Adrenal gland (tissue), 5 donors: ENCODE data around the gene PDE3A.

Experiments used
- POLR2A ChIP-seq, 2 donors: fragments of 450-650 bp; IDR thresholded peaks; one replicate each; pipeline ENCODE4 v1.6.1; 2017; ENCODE audit warnings: antibody characterized with exemption in 2 of 2, mild to moderate bottlenecking in 2 of 2, moderate library complexity in 1 of 2
- TF ChIP-seq, protein P1 (sequence below), 6 experiments: fragments of 450-650 bp in 4 of 6; fragments of 200-600 bp in 2 of 6; sonication (generic) in 1 of 6; IDR thresholded peaks; 1 replicate in 5 of 6; 2 replicates in 1 of 6; pipeline versions ENCODE4 v1.5.1 to v1.8.0; 2016 to 2021; ENCODE audit warnings: antibody characterized with exemption in 6 of 6, mild to moderate bottlenecking in 2 of 6, moderate library complexity in 1 of 6
- donor health status: DM: no; HTN: no; CAD: no.

DNA sequence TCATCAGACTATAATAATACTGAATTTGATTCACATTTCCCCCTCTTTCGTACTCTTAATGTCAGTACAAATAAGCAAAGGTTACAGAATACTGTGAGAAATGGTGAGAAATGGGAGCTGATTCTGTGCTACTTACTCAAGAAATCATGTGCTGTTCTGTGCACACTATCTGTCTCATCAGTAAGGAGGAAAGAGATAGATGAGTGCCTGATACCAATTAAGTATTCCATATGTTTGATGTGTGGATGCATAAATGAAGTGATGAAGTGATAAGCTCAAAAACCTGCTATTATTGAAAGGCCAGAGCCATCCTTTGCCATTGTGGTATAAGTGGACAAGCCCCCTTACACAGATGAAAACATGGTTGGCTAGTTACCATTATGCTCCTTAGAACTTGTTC is 127.7 kb downstream of the PDE3A start:
- TF ChIP-seq, protein P1, sequence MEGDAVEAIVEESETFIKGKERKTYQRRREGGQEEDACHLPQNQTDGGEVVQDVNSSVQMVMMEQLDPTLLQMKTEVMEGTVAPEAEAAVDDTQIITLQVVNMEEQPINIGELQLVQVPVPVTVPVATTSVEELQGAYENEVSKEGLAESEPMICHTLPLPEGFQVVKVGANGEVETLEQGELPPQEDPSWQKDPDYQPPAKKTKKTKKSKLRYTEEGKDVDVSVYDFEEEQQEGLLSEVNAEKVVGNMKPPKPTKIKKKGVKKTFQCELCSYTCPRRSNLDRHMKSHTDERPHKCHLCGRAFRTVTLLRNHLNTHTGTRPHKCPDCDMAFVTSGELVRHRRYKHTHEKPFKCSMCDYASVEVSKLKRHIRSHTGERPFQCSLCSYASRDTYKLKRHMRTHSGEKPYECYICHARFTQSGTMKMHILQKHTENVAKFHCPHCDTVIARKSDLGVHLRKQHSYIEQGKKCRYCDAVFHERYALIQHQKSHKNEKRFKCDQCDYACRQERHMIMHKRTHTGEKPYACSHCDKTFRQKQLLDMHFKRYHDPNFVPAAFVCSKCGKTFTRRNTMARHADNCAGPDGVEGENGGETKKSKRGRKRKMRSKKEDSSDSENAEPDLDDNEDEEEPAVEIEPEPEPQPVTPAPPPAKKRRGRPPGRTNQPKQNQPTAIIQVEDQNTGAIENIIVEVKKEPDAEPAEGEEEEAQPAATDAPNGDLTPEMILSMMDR (IDR thresholded peaks at IDR 0.05): no peak
- no peak for TF ChIP-seq POLR2A (IDR thresholded peaks at IDR 0.05)
